H1 (cell line): ENCODE results near the gene RNASE11. TPM values are rescaled to one million over a fixed set of nuclear protein-coding genes. Genes with fewer than 3 reads are reported as not detected.
"Not testable (repeated sequence)": the region's sequence is repeated elsewhere in the genome, so short reads cannot be mapped to it uniquely, and the experiment has no call there.

ENCODE experiments used
- CTCF ChIA-PET: fragments of 300-600 bp; sonication (Branson Sonifier 250); formaldehyde crosslinking; loops from one replicate; lab custom pipeline; 2021; ENCODE audit not compliant: partially characterized antibody; lab: Charles Lee
- POLR2A ChIA-PET: fragments of 300-600 bp; sonication (Branson Sonifier 250); formaldehyde crosslinking; loops from one replicate; lab custom pipeline; 2021; ENCODE audit warnings: inconsistent platforms; ENCODE audit not compliant: partially characterized antibody; lab: Charles Lee
- DNase-seq, 2 experiments: peaks; one replicate each; pipeline versions ENCODE4 v3.0.0 to v3.0.0-alpha.2; 2010 to 2022; ENCODE audit warnings: low spot score in 2 of 2, low read depth in 1 of 2, mixed read lengths in 1 of 2
- FAIRE-seq: peaks from 2 replicates; lab custom pipeline; 2011; peaks lifted over from hg19 to GRCh38; lab: Jason Lieb, UNC
- H2AFZ ChIP-seq: 2 replicates; pipeline ENCODE4 v1.8.1; 2012; ENCODE audit warnings: low read length, inconsistent platforms
- H2AK5ac ChIP-seq: 2 replicates; pipeline ENCODE4 v1.6.1; 2013; ENCODE audit warnings: low read depth, low read length
- H2BK120ac ChIP-seq: replicated peaks from 2 replicates; pipeline ENCODE3; 2013; ENCODE audit warnings: low read depth, low read length, inconsistent platforms
- H2BK12ac ChIP-seq: 2 replicates; pipeline ENCODE4 v1.6.1; 2013; ENCODE audit warnings: low read depth, low read length
- H2BK15ac ChIP-seq: 2 replicates; pipeline ENCODE4 v1.6.1; 2013; ENCODE audit warnings: low read length
- H2BK20ac ChIP-seq: 2 replicates; pipeline ENCODE4 v1.6.1; 2013; ENCODE audit warnings: low read length
- H2BK5ac ChIP-seq: 2 replicates; pipeline ENCODE4 v1.6.1; 2013; ENCODE audit warnings: low read depth, low read length
- H3K14ac ChIP-seq: 2 replicates; pipeline ENCODE4 v1.6.1; 2013; ENCODE audit warnings: inconsistent platforms; ENCODE audit not compliant: insufficient read length
- H3K18ac ChIP-seq: 2 replicates; pipeline ENCODE4 v1.6.1; 2013; ENCODE audit warnings: low read length; ENCODE audit errors: extremely low read depth
- H3K23ac ChIP-seq: 2 replicates; pipeline ENCODE4 v1.6.1; 2013; ENCODE audit warnings: inconsistent platforms; ENCODE audit not compliant: insufficient read length
- H3K23me2 ChIP-seq: 2 replicates; pipeline ENCODE4 v1.6.1; 2013; ENCODE audit warnings: low read depth, low read length
- H3K27ac ChIP-seq: 2 replicates; pipeline ENCODE4 v1.6.1; 2011; ENCODE audit warnings: low read depth, low read length, inconsistent platforms
- H3K27me3 ChIP-seq, 4 experiments: replicated peaks in 1 of 4; 1 replicate in 1 of 4; 2 replicates in 3 of 4; pipeline versions ENCODE4 v1.6.1 to v1.8.1; 2011 to 2013; ENCODE audit warnings: low read length in 3 of 4, mild to moderate bottlenecking in 3 of 4, inconsistent platforms in 2 of 4, mixed read lengths in 2 of 4, moderate library complexity in 1 of 4; ENCODE audit not compliant: control insufficient read depth in 3 of 4, insufficient read depth in 3 of 4; ENCODE audit errors: extremely low read depth in 1 of 4
- H3K36me3 ChIP-seq, 4 experiments: 2 replicates each; pipeline versions ENCODE4 v1.6.1 to v1.8.1; 2011 to 2013; ENCODE audit warnings: mild to moderate bottlenecking in 4 of 4, low read length in 3 of 4, moderate library complexity in 2 of 4, control low read depth in 1 of 4, inconsistent platforms in 1 of 4; ENCODE audit not compliant: insufficient read depth in 4 of 4, control insufficient read depth in 2 of 4
- H3K4ac ChIP-seq: replicated peaks from 2 replicates; pipeline ENCODE3; 2013; ENCODE audit warnings: low read length, low read depth, mixed read lengths, inconsistent platforms; ENCODE audit not compliant: insufficient read length
- H3K4me1 ChIP-seq, 4 experiments: replicated peaks in 1 of 4; 1 replicate in 1 of 4; 2 replicates in 3 of 4; pipeline versions ENCODE4 v1.6.1 to v1.8.1; 2011 to 2013; ENCODE audit warnings: low read length in 3 of 4, inconsistent platforms in 2 of 4, mixed read lengths in 1 of 4; ENCODE audit not compliant: insufficient read depth in 4 of 4, control insufficient read depth in 3 of 4
- H3K4me2 ChIP-seq, 2 experiments: 2 replicates each; pipeline versions ENCODE4 v1.6.1 to v1.8.1; 2011 to 2013; ENCODE audit warnings: low read depth in 2 of 2, low read length in 2 of 2, control low read depth in 1 of 2, inconsistent platforms in 1 of 2, mild to moderate bottlenecking in 1 of 2; ENCODE audit not compliant: insufficient read depth in 1 of 2
- H3K4me3 ChIP-seq, 4 experiments: fragments of 200-600, 300-600 bp in 1 of 4; sonication (generic), shearing (Covaris generic), sonication (Bioruptor Twin) in 1 of 4; 2 replicates each; pipeline versions ENCODE4 v1.5.1 to v1.8.1; 2011 to 2016; ENCODE audit warnings: low read length in 4 of 4, low read depth in 3 of 4, control low read depth in 2 of 4, inconsistent platforms in 2 of 4, mild to moderate bottlenecking in 2 of 4, mixed read lengths in 1 of 4, moderate library complexity in 1 of 4; ENCODE audit not compliant: insufficient read depth in 2 of 4; ENCODE audit errors: extremely low read depth in 1 of 4
- H3K56ac ChIP-seq: replicated peaks from 2 replicates; pipeline ENCODE3; 2013; ENCODE audit warnings: low read depth, mild to moderate bottlenecking, mixed read lengths, low read length, inconsistent platforms; ENCODE audit not compliant: insufficient read length
- H3K79me1 ChIP-seq: 2 replicates; pipeline ENCODE4 v1.6.1; 2013; ENCODE audit warnings: low read depth, low read length, control low read depth
- H3K79me2 ChIP-seq, 2 experiments: 2 replicates each; pipeline versions ENCODE4 v1.6.1 to v1.8.1; 2012 to 2013; ENCODE audit warnings: low read length in 2 of 2, mild to moderate bottlenecking in 2 of 2, inconsistent platforms in 1 of 2; ENCODE audit not compliant: insufficient read depth in 2 of 2, control insufficient read depth in 1 of 2
- H3K9ac ChIP-seq, 4 experiments: replicated peaks in 1 of 4; 1 replicate in 1 of 4; 2 replicates in 3 of 4; pipeline versions ENCODE4 v1.6.1 to v1.8.1; 2011 to 2013; ENCODE audit warnings: low read depth in 3 of 4, low read length in 3 of 4, control low read depth in 2 of 4, mild to moderate bottlenecking in 2 of 4, moderate library complexity in 2 of 4, inconsistent platforms in 1 of 4; ENCODE audit errors: extremely low read depth in 1 of 4
- H3K9me3 ChIP-seq, 2 experiments: 2 replicates each; pipeline versions ENCODE4 v1.6.1 to v1.8.1; 2012 to 2013; ENCODE audit warnings: mild to moderate bottlenecking in 2 of 2, moderate library complexity in 2 of 2, control low read depth in 1 of 2, inconsistent platforms in 1 of 2, low read depth in 1 of 2, low read length in 1 of 2, mixed read lengths in 1 of 2; ENCODE audit not compliant: insufficient read depth in 2 of 2
- H4K20me1 ChIP-seq, 2 experiments: replicated peaks in 1 of 2; 2 replicates each; pipeline versions ENCODE3 to v1.8.1; 2011 to 2013; ENCODE audit warnings: inconsistent platforms in 2 of 2, low read length in 2 of 2, mild to moderate bottlenecking in 1 of 2; ENCODE audit not compliant: insufficient read depth in 2 of 2, control insufficient read depth in 1 of 2
- H4K5ac ChIP-seq: 2 replicates; pipeline ENCODE4 v1.6.1; 2013; ENCODE audit warnings: low read length, low read depth, mixed read lengths, inconsistent platforms; ENCODE audit not compliant: insufficient read length
- H4K8ac ChIP-seq: 2 replicates; pipeline ENCODE4 v1.8.0; 2013; ENCODE audit warnings: mild to moderate bottlenecking, moderate library complexity, low read length, inconsistent platforms; ENCODE audit not compliant: insufficient read depth; ENCODE audit errors: extremely low read depth
- H4K91ac ChIP-seq: replicated peaks from 2 replicates; pipeline ENCODE3; 2013; ENCODE audit warnings: low read length, mixed read lengths, inconsistent platforms; ENCODE audit not compliant: insufficient read length
- WGBS, 2 experiments: shearing (Covaris generic) in 1 of 2; methylation state at CpG; one replicate each; pipeline versions ENCODE4 v1.1.6 to v1.1.7; 2013 to 2015; ENCODE audit warnings: low lambda C conversion rate in 2 of 2, mixed read lengths in 2 of 2, inconsistent platforms in 1 of 2, low coverage in 1 of 2, missing lambda C conversion rate in 1 of 2; ENCODE audit not compliant: insufficient replicate concordance in 2 of 2, insufficient coverage in 1 of 2, insufficient read length in 1 of 2; ENCODE audit errors: extremely low coverage in 1 of 2, missing lambda C conversion rate in 1 of 2; 5-methylcytosine and 5-hydroxymethylcytosine counted together
- polyA plus RNA-seq, 7 experiments: library from polyadenylated mRNA; depleted of rRNA in 3 of 7; stranded (reverse) in 5 of 7; unstranded in 2 of 7; fragments of >200 nt in 5 of 7; fragments of 200-250 nt in 2 of 7; gene quantifications; 1 replicate in 5 of 7; 2 replicates in 1 of 7; 4 replicates in 1 of 7; pipeline versions ENCODE4 v1.2.1 to v1.2.3, GENCODE V29; 2011 to 2013; ENCODE audit warnings: missing spikeins in 2 of 7, mixed read lengths in 2 of 7
- total RNA-seq: library from RNA; stranded (reverse); fragmentation: NEBNext Ultra II Directional; extraction: Animal tissue kit (Norgen Biotek cat#: 25700); gene quantifications from 2 replicates; pipeline ENCODE4 v1.2.1, GENCODE V29; 2021

The RNASE11 gene
- total and polyA plus RNA-seq, 2 of the 8 experiments (the other 6 are each of a cell fraction or from before 2014, with no cell fraction given): not detected

GRCh38 chr14:20567199-20567598, 20.6 kb downstream of the RNASE11 start:
- H2BK15ac ChIP-seq, POLR2A ChIA-PET: not testable (repeated sequence)
- 86% methylated on average over 1 of the region's 1 CpG; no CpG with 5 or more reads in 1 of the 2 experiments for WGBS, 2 experiments

More at GRCh38 chr14:20567199-20567598, 20.6 kb downstream of the RNASE11 start:
- H3K79me2 ChIP-seq, H2BK12ac ChIP-seq, H3K14ac ChIP-seq, H3K79me1 ChIP-seq, H2BK120ac ChIP-seq, H4K8ac ChIP-seq, H3K27ac ChIP-seq, H2BK5ac ChIP-seq, H3K27me3 ChIP-seq, H4K20me1 ChIP-seq, H2AK5ac ChIP-seq, H3K9ac ChIP-seq, H2AFZ ChIP-seq, H3K4me3 ChIP-seq, H4K91ac ChIP-seq, FAIRE-seq, H3K4me2 ChIP-seq, H3K4me1 ChIP-seq, H3K36me3 ChIP-seq, H3K23me2 ChIP-seq, DNase-seq, H3K18ac ChIP-seq, H4K5ac ChIP-seq, H3K56ac ChIP-seq, H2BK20ac ChIP-seq, CTCF ChIA-PET, H3K23ac ChIP-seq, H3K4ac ChIP-seq: not testable (repeated sequence)
- peaks cover 16 to 17% of the 10 kb centered on the region in 2 experiments for H3K9me3 ChIP-seq
